IPS-20b (cell line): Measurements from ENCODE around the gene XPO5.

Experiments
- H3K27ac ChIP-seq: one replicate; pipeline ENCODE4 v1.5.1; 2013; ENCODE audit warnings: low read length
- H3K27me3 ChIP-seq: 2 replicates; pipeline ENCODE4 v1.6.1; 2013; ENCODE audit warnings: mild to moderate bottlenecking, low read length, inconsistent platforms; ENCODE audit not compliant: insufficient read depth
- H3K36me3 ChIP-seq: 2 replicates; pipeline ENCODE4 v1.6.1; 2013; ENCODE audit warnings: low read depth, mild to moderate bottlenecking, inconsistent platforms, low read length, moderate library complexity; ENCODE audit not compliant: insufficient read depth
- H3K4me1 ChIP-seq: 2 replicates; pipeline ENCODE4 v1.6.1; 2013; ENCODE audit warnings: mild to moderate bottlenecking, control low read depth, inconsistent platforms, low read length, moderate library complexity; ENCODE audit not compliant: insufficient read depth
- H3K4me3 ChIP-seq: 2 replicates; pipeline ENCODE4 v1.5.1; 2013; ENCODE audit warnings: mild to moderate bottlenecking, low read length, inconsistent platforms
- H3K9ac ChIP-seq: 2 replicates; pipeline ENCODE4 v1.6.1; 2013; ENCODE audit warnings: low read depth, mild to moderate bottlenecking, inconsistent platforms, low read length, moderate library complexity
- H3K9me3 ChIP-seq: 2 replicates; pipeline ENCODE4 v1.6.1; 2013; ENCODE audit warnings: mild to moderate bottlenecking, low read depth, low read length, inconsistent platforms; ENCODE audit not compliant: insufficient read depth

XPO5 gene

DNA sequence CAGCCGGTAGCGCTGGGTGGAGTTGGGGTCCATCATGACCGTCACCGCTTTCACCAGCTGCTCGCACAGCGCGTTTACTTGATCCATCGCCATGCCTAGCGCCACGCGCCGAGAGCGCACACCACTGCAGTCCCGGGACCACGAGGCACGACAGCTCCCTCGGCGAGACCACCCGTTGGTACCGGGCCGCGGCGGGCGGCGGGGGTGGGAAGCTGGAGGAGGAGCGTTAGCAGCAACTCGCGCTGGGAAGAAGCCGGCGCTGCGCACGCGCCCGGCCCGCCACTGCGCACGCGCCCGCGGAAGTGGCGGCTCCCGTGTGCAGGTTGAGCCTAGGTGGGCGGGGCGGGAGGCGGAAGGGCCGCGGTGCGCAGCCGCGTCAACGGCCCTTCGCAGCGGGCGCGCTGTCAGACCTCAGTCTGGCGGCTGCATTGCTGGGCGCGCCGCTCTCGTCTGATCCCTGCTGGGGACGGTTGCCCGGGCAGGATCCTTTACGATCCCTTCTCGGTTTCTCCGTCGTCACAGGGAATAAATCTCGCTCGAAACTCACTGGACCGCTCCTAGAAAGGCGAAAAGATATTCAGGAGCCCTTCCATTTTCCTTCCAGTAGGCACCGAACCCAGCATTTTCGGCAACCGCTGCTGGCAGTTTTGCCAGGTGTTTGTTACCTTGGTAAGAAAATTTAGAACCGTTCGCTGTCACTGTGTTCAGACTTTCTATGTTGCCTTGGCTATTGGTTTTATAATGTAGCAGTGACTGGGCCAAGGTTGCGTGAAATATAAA is at the start of gene XPO5, which contains the start of gene POLH:
Gene XPO5 (minus strand): TSS at position 267 of the 780 bp plus-strand sequence. CDS start 174 bp downstream, at position 93.
Gene POLH (plus strand): TSS at position 414 of the 780 bp plus-strand sequence. CDS start 6,135 bp downstream, outside the sequence.
- peak within 1 kb of the TSS; percentile 96 for H3K4me3 ChIP-seq
- no peaks in the 10 kb centered on the region for H3K4me1 ChIP-seq
- H3K9me3 ChIP-seq, result no peaks in the 10 kb centered on the region
- H3K36me3 ChIP-seq, result peaks cover 25% of the 10 kb centered on the region
- peak within 1 kb of the TSS; percentile 88 for H3K9ac ChIP-seq
- peak within 1 kb of the TSS; percentile 59 for H3K27ac ChIP-seq
- no peaks in the 10 kb centered on the region for H3K27me3 ChIP-seq

DNA sequence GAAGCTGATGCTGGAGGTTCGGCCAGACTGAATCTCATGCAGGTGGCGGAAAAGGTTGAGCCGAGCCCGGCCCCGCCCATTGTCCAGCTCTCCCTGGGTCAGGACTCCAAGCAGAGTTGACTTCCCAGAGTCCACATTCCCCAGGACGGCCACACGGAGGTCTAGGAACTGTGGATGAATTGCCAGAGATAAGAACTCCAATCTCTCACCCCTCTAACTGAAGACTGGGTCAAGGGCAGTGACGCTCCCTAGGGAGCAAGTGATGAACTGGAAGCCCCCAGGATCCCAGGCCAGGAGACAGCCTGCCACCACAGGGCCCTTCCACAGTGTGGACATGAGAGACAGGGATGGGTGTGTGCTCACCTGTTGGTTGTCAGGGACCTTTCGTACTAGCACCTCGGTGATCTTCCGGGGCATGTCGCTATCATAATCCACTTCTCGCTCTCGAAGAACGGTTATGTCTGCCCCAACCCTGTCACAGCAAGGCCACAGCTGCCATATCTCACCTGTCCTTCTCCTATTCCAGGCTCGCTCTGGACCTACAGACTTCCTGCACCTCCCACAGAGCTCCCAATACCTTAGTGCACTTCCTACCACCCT is 49.7 kb upstream of the XPO5 start:
- Histone ChIP-seq H3K27ac (no peak overlapping the region), H3K9me3 (no peaks in the 10 kb centered on the region), H3K4me1 (peaks cover 3% of the 10 kb centered on the region; the same call in 1 of the 2 replicates), H3K36me3 (peaks cover 71% of the 10 kb centered on the region), H3K4me3 (no peak overlapping the region), H3K27me3 (no peaks in the 10 kb centered on the region), H3K9ac (no peak overlapping the region)

DNA sequence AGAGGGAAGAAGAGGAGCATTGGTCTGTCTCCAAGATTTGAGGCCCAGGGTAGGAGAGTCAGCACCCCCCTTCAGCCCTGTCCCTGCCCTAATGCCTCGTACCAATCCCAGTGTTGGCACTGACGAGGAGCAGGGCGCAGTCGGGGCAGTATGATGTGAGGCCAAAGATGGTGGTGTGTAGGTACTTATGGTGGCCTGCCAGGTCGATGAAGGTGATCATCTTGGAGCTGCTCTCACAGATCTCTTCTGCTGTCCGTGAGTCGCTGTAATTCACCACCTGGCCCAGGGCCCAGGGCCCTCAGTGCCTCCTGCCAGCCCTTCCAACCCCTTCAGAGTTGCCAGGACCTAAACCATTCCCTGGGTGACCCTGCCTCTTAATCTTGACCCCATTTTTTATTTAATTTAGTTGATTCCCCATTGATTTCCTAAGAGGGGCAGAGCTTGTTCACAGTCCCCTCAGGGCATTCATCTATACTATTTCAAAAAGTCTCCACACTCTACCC is 49.0 kb upstream of the XPO5 start:
- no peaks in the 10 kb centered on the region for H3K9me3 ChIP-seq
- no peak overlapping the region for H3K4me3 ChIP-seq
- no peaks in the 10 kb centered on the region for H3K4me1 ChIP-seq
- no peaks in the 10 kb centered on the region for H3K27me3 ChIP-seq
- peaks cover 77% of the 10 kb centered on the region for H3K36me3 ChIP-seq
- no peak overlapping the region for H3K27ac ChIP-seq
- no peak overlapping the region for H3K9ac ChIP-seq

DNA sequence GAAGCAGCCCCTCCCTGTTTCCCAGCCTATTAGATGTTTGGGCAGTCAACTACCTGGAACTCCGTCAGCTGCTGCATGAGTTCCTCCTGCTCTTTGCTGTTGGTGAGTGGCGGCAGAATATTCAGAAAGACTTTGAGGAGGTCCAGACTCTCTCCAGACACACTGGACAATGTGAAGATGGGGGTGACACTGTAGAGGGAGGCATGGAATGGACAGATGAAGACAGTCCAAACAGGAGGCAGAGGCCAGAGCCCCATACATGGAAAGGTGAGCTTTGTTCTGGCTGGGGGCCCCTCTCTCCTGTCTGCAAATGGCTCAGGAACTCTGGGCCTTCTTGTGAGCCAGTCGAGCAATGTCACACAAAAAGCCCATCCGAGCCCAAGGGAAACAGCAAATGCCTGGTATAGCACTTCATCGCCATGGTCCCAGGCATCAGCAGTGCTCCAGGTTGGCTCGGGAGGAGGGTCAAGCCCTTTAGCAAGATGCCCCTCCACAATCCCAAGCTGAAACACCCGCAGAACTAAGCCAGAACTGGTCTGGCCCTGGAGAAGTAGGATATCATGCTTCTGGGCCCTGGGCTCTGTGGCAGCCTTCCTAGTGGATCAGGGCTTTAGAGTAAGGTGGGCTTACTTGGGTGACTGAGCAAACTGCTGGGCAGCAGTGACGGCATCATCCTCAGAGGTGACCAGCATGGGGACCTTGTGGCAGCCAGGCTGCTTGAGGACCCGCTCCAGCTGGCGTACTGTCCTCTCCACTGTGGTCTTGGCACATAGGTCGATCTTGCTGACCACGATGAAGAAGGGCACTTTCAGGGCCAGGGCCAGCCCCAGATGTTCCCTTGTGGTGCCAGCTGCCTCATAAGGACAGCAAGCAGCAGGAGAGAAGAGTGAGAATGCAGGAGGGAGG is 48.3 kb upstream of the XPO5 start:
- Histone ChIP-seq H3K9me3 (no peaks in the 10 kb centered on the region), H3K4me1 (no peaks in the 10 kb centered on the region), H3K27ac (no peak overlapping the region), H3K27me3 (no peaks in the 10 kb centered on the region), H3K4me3 (no peak overlapping the region), H3K9ac (no peak overlapping the region), H3K36me3 (peaks cover 84% of the 10 kb centered on the region)

DNA sequence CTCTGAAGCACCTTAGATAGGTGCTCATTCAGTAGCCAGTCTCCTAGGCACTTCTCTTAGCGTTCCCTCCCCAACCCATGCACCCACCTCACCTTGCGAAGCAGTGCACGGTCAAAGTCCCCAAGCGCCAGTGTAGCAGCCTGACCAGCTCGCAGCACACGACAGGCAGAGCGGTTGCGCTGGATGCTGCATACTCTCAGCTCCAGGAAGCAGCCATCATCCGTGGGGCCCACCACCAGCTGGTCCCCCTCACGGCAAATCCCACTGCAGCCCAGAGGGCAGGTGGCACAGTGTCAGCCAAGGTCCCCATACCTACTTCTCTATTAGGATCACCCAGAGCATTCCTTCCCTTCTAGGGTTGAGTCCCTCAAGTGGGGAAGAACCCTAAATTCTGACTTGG is 46.7 kb upstream of the XPO5 start:
- Histone ChIP-seq H3K36me3 (peaks cover 83% of the 10 kb centered on the region), H3K9ac (no peak overlapping the region), H3K4me1 (no peaks in the 10 kb centered on the region), H3K9me3 (no peaks in the 10 kb centered on the region), H3K27ac (no peak overlapping the region), H3K27me3 (no peaks in the 10 kb centered on the region), H3K4me3 (no peak overlapping the region)

DNA sequence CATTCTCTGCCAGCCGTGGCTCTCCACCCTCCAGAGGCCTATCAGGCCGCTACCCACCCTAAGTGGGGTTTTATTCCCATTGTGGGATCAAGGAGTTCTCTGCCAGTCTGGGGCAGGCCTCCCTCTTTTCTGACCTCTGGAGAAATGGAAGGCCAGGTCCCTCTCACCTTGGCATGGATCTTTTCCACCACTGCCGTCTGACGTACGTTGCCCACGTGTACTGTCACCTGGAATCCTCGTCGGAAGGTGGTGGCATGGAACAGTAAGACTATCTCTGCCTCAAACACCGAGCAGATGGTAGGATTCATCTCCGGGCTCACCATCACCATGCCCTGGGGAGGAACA is 46.0 kb upstream of the XPO5 start:
- H3K36me3 ChIP-seq, result peaks cover 76% of the 10 kb centered on the region
- no peak overlapping the region for H3K27ac ChIP-seq
- H3K4me3 ChIP-seq, result no peak overlapping the region
- H3K27me3 ChIP-seq, result no peaks in the 10 kb centered on the region
- no peak overlapping the region for H3K9ac ChIP-seq
- no peaks in the 10 kb centered on the region for H3K4me1 ChIP-seq
- no peaks in the 10 kb centered on the region for H3K9me3 ChIP-seq

DNA sequence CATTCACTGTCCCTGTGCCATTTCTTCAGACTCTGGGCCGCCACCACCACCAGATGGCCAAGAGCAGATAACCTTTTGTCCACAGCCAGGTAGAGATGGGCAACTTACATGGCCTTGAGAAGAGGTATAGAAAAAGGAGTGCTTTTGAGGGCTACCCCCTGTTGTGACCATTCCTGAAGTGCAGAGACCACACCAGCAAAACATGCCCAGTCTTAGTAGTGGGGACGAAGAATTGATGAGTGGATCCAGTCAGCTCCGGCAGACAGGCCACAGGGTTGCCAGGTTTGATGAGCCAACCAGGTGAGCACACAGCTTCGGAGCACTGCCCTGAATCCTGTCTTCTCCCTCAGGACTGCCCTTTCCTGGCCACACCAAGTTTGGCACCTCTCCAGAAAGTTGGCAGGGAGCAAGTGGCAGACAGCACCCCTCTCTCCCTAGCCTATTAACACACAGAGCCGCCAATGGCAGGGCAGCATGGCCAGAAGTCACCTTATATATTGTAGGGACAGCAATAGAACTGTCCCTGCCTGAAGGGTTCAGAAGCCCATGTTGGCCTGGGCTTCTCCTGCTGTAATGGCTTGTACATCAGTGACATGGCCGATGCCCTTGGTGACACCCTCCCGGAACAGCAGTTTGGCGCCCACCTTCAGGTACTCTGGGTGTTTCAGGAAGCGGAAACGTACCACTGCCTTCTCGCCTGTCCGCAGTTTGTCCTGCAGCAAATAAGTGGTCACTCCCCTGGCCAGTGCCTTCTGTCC is 45.4 kb upstream of the XPO5 start:
- Histone ChIP-seq H3K27me3 (no peaks in the 10 kb centered on the region), H3K36me3 (peaks cover 72% of the 10 kb centered on the region), H3K27ac (no peak overlapping the region), H3K9ac (no peak overlapping the region), H3K4me3 (no peak overlapping the region), H3K9me3 (no peaks in the 10 kb centered on the region), H3K4me1 (no peaks in the 10 kb centered on the region)

DNA sequence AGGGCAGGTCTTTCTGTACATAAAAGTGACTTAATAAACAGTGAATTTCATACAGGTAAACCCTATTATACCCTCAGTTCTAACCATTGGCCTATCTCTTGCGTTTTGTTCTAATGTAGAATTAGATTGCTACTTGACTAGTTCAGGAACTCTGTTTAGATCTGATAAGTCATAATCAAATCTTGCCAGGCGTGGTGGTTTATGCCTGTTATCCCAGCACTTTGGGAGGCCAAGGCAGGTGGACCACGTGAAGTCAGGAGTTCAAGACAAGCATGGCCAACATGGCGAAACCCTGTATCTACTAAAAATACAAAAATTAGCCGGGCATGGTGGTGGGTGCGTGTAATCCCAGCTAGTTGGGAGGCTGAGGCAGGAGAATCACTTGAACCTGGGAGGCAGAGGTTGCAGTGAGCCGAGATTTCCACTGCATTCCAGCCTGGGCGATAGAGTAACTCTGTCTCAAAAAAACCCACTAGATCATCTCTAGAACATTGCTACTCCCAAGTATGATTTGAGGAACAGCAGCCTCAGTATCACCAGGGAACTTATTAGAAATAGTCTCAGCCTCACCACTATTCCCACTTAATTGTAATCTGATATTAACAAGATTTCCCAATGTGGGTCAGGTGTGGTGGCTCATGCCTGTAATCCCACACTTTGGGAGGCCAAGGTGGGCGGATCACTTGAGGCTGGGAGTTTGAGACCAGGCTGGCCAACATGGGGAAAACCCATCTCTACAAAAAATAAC is 41.1 kb upstream of the XPO5 start:
- H3K9ac ChIP-seq, result no peak overlapping the region
- peaks cover 45% of the 10 kb centered on the region for H3K36me3 ChIP-seq
- H3K9me3 ChIP-seq, result no peaks in the 10 kb centered on the region
- no peaks in the 10 kb centered on the region for H3K27me3 ChIP-seq
- H3K27ac ChIP-seq, result no peak overlapping the region
- no peaks in the 10 kb centered on the region for H3K4me1 ChIP-seq
- no peak overlapping the region for H3K4me3 ChIP-seq

DNA sequence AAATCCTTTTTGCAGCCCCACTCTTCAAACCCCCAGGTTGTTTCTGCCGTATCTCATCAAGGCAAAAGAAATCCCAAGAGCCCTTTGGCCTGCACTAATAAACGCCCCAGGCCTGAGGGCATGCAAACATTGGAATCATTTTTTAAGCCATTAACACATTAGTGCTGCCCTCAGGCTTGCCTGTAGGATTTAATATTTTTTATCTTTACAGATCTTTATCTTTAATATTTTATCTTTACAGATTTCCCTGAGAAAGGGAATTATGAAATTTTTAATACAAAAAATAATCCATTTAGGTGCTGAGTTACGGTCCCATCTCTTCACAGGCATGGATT is 38.5 kb upstream of the XPO5 start:
- H3K9ac ChIP-seq, result no peak overlapping the region
- no peaks in the 10 kb centered on the region for H3K9me3 ChIP-seq
- no peak overlapping the region for H3K27ac ChIP-seq
- no peak overlapping the region for H3K4me3 ChIP-seq
- H3K36me3 ChIP-seq, result peaks cover 34% of the 10 kb centered on the region
- no peaks in the 10 kb centered on the region for H3K27me3 ChIP-seq
- no peaks in the 10 kb centered on the region for H3K4me1 ChIP-seq

DNA sequence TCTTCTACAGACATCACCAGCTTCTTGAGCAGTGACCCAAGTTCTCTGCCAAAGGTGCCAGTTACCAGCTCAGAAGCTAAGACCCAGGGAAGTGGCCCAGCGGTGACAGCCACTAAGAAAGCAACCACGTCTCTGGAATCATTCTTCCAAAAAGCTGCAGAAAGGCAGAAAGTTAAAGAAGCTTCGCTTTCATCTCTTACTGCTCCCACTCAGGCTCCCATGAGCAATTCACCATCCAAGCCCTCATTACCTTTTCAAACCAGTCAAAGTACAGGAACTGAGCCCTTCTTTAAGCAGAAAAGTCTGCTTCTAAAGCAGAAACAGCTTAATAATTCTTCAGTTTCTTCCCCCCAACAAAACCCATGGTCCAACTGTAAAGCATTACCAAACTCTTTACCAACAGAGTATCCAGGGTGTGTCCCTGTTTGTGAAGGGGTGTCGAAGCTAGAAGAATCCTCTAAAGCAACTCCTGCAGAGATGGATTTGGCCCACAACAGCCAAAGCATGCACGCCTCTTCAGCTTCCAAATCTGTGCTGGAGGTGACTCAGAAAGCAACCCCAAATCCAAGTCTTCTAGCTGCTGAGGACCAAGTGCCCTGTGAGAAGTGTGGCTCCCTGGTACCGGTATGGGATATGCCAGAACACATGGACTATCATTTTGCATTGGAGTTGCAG is 38.0 kb upstream of the XPO5 start:
- H3K27ac ChIP-seq, result no peak overlapping the region
- H3K4me3 ChIP-seq, result no peak overlapping the region
- H3K9me3 ChIP-seq, result no peaks in the 10 kb centered on the region
- H3K4me1 ChIP-seq, result no peaks in the 10 kb centered on the region
- no peak overlapping the region for H3K9ac ChIP-seq
- H3K27me3 ChIP-seq, result no peaks in the 10 kb centered on the region
- peaks cover 29% of the 10 kb centered on the region for H3K36me3 ChIP-seq
